ENCODE results near the gene ERLEC1.
A peak's percentile ranks its signal among the peaks of the same experiment; 100 is the strongest.
"Not testable (repeated sequence)": the region's sequence is repeated elsewhere in the genome, so short reads cannot be mapped to it uniquely, and the experiment has no call there.

ERLEC1 gene

GRCh38 chr2:53786705-53787613 is at the start of gene ERLEC1, which contains the start of gene ASB3:
Gene ERLEC1 (plus strand): TSS chr2:53787044. CDS start chr2:53787211, 167 bp downstream.
Gene ASB3 (minus strand): TSS chr2:53786953. CDS start chr2:53765572, 21,381 bp downstream.
- DNase-seq (ENCODE audit: low read depth in 2 of 2): peak; percentile 67 to 74

DNA sequence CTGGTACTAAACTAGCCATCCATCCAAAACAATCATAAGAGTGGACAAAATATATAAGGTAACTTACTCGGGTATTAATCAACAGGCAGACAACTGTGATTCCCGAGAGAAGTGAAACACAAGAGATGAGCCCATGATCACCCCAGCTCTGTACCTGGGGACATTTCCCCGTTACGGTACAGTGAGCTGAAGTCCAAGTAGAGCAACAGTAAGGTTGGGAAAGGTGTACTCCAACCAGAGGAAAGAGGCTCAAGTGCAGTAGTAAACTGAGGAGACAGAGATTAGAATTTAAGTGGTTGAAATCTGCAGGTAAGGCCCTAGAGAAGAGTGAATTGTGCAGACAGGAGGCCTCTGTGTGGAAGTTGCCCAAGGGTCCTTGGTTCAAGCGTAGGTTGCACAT is 49.8 kb upstream of the ERLEC1 start:
- no peak for DNase-seq (ENCODE audit: low read depth in 2 of 2)

GRCh38 chr2:53739032-53739431 is 47.8 kb upstream of the ERLEC1 start:
- DNase-seq (ENCODE audit: low read depth in 2 of 2): no peak

- peak in 1 of 2 experiments; percentile 4 for DNase-seq (ENCODE audit: low read depth in 2 of 2)
Measured at GRCh38 chr2:53740170-53740569, 46.7 kb upstream of the ERLEC1 start.

DNA sequence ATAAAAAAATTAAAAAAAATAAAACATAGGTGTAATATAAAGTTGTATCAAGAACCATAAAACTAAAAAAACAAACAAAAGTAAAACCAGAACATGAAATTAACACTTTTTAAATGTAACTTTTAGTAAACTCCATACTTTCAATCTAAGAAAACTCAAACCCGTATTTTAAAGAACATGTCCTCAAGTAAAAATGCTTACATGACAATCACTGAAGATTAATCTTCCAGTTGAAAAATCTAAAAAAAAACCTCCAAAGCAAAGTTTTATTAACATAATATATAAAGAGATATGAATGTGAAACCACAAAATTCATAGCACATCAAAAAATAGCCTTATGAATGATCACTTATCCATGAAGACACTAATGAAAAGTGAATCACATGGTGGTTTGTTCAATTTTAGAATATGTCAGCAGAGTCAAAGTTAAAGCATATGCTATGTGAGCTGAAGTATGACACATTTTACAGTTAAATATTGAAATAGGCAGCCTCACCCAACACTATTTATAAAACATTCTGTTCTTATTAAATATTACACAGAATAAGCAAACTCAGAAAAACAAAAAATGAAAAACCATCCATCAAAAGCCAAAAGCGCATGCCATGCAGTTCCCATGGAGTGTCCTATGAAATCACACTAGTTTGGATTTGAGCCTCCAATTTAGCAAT is 42.3 kb upstream of the ERLEC1 start:
- DNase-seq (ENCODE audit: low read depth in 2 of 2): peak in 1 of 2 experiments; percentile 5

GRCh38 chr2:53750041-53750768 is 36.6 kb upstream of the ERLEC1 start:
- no peak for DNase-seq (ENCODE audit: low read depth in 2 of 2)

DNA sequence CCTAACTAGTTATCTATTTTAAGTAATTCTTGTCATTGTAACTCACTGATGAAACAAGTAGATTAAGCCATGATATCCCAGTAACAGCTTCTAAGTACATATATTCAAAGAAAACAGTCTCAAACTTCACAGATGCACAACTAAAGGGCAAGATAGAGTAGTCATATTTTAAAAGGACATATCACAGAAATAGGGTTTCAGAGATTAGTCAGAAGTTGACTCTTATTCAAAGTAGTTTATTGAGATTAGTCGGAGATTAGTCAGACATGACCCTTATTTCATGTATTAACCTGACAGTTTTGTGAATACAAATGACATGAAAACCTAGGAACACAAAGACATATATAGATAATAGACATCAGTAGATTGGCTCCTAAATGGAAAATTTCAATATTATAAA is 35.1 kb upstream of the ERLEC1 start:
- DNase-seq (ENCODE audit: low read depth in 2 of 2): no peak

- no peak for DNase-seq (ENCODE audit: low read depth in 2 of 2)
Measured at GRCh38 chr2:53752385-53752784, 34.5 kb upstream of the ERLEC1 start.

GRCh38 chr2:53753041-53753440 is 33.8 kb upstream of the ERLEC1 start:
- DNase-seq (ENCODE audit: low read depth in 2 of 2): no peak

- no peak for DNase-seq (ENCODE audit: low read depth in 2 of 2)
Measured at GRCh38 chr2:53755121-53755520, 31.7 kb upstream of the ERLEC1 start.

DNA sequence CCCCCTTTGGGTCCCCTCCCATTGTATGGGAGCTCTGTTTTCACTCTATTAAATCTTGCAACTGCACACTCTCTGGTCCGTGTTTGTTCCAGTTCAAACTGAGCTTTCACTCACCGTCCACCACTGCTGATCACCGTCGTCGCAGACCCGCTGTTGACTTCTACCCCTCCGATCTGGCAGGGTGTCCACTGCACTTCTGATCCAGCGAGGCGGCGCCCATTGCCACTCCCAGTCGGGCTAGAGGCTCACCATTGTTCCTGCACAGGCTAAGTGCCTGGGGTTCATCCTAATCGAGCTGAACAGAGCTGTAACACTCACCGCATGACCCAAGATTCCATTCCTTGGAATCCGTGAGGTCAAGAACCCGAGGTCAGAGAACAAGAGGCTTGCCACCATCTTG is 30.2 kb upstream of the ERLEC1 start:
- no peak for DNase-seq (ENCODE audit: low read depth in 2 of 2)

DNA sequence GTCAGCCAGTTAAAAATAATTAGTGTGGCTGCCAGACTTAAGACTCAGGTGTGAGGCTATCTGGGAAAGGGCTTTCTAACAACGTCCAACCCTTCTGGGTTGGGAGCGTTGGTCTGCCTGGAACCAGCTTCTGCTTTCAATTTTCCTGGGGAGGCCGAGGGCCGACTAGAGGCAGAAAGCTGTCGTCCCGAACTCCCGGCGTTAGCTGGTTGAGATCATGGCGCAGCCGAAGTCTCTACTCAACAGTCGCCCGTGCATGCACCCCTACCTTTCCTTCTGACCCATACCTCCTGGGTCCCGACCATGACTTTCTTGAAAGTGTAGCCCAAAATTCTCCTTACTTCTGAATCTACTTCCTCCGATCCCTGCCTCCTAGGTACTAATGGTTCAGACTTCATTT is 29.6 kb upstream of the ERLEC1 start:
- not testable (repeated sequence) for DNase-seq (ENCODE audit: low read depth in 2 of 2)

GRCh38 chr2:53765767-53766166 is 21.1 kb upstream of the ERLEC1 start:
- DNase-seq (ENCODE audit: low read depth in 2 of 2): no peak

- DNase-seq (ENCODE audit: low read depth in 2 of 2): no peak
Measured at GRCh38 chr2:53767405-53768241, 19.2 kb upstream of the ERLEC1 start, which contains the start of gene CHAC2. Gene CHAC2 (plus strand): TSS chr2:53767804. CDS start chr2:53767887, 83 bp downstream.

DNA sequence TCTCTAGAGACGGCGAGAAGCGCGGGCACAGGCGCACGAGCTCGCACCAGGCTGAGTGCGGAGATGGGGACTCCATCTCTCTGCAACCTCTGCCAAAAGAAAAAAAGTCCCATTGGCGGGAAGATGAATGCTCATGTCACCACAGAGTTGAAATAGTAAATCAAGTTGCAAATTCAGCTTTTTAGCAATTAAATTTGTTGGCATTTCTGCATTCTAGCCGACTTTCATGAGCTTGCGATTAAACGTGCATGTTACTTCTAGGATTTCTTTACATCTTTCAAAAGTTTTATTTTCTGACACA is 18.7 kb upstream of the ERLEC1 start:
- DNase-seq (ENCODE audit: low read depth in 2 of 2): no peak

GRCh38 chr2:53769318-53769945 is 17.4 kb upstream of the ERLEC1 start:
- no peak for DNase-seq (ENCODE audit: low read depth in 2 of 2)

DNA sequence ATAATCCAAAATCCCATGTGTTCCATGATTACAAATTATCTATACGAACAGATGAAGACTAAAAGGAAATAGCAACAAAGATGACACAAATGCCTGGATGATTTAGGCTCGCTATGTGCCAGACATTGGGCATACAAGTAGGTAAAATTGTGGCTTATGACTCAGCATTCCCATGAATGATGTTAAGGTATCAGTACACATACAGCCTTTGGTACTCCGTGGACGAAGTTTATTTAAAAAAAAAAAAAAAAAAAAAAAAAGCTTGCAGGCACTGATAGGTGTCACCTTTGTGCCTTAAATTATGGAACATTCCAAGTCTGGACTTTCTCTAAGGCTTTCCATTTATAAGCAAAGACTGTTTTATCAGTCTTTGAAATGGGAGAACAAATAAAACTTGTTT is 16.6 kb upstream of the ERLEC1 start:
- no peak for DNase-seq (ENCODE audit: low read depth in 2 of 2)

DNA sequence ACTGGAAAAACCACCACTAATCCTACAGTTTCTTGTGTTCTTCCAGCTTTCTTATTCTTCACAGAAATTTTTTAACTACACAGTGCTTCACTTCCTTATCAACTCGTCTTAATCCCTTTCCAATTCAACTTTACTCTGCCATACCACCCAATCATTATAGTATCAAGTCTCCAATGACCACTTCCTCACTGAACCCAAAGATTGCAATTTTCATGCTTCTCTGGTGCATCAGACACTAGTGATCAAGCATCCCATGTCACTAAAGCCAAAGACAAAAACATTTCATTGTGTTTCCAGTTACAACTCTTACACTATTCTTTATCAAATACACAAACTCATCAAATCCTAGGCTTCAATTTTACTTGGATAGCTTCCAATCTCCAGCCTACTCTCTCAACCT is 9.7 kb upstream of the ERLEC1 start:
- no peak for DNase-seq (ENCODE audit: low read depth in 2 of 2)

GRCh38 chr2:53778536-53779162 is 8.2 kb upstream of the ERLEC1 start:
- DNase-seq (ENCODE audit: low read depth in 2 of 2): no peak

GRCh38 chr2:53780056-53780455 is 6.8 kb upstream of the ERLEC1 start:
- DNase-seq (ENCODE audit: low read depth in 2 of 2): no peak

Data from fibroblast of skin of left biceps (primary cell).